GM12892 (cell line): ENCODE data around the gene MRPS6.

ENCODE experiments used
- POLR2A ChIP-seq: IDR thresholded peaks from 2 replicates; pipeline ENCODE4 v1.6.1; 2011; ENCODE audit warnings: low read depth, low read length, control low read depth
- POLR2AphosphoS5 ChIP-seq: IDR thresholded peaks from 2 replicates; pipeline ENCODE4 v1.6.1; 2011; ENCODE audit warnings: low read depth, low read length, control low read depth
- TAF1 ChIP-seq: IDR thresholded peaks from 2 replicates; pipeline ENCODE4 v1.6.1; 2011; ENCODE audit warnings: low read depth, mild to moderate bottlenecking, control low read depth, low read length, borderline replicate concordance

DNA sequence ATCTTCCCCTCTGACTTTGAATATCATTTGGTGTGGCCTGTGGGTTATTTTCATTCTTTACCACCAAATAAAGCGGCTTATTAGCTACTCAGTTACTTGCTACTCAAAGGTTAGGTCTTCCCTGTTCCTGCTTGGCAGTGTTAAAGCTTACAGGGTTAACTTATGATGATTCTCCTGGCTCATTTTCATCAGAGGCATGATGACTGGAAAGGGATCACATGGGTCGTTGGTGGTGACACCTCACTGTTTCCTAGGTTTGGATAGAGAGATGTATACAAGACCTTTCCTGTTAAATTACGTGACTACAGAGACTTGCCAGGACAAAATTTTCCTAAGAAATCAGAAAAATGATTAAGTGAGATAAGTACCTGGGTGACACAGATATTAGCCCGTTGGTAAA lies 27.4 kb downstream of the MRPS6 start:
- TF ChIP-seq POLR2A, result no peak
- no peak for TF ChIP-seq TAF1
- TF ChIP-seq POLR2AphosphoS5, result no peak
